ENCODE results near the gene AFF3. TPM values are rescaled to one million over a fixed set of nuclear protein-coding genes. Genes with fewer than 3 reads are reported as not detected.

AFF3 gene
- total and polyA plus RNA-seq, 10 of the 15 experiments (the other 5 are each of a cell fraction or from before 2014, with no cell fraction given): 0.26 to 5.5 (median 3.0) TPM

DNA sequence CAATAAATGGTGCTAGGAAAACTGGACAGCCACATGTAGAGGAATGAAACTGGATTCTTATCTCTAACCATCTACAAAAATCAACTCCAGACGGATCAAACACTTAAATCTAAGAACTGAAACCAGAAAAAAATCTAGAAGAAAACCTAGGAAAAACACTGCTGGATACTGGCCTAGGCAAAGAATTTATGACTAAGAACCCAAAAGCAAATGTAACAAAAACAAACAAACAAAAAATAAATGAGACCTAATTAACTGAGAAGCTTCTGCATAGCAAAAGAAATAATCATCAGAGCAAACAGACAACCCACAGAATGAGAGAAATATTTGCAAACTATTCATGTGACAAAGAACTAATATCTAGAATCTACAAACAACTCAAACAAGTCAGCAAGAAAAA lies 338.5 kb downstream of the AFF3 start:
- no peaks in the 10 kb centered on the region; a peak in 1 of 4 replicates for H3K27me3 ChIP-seq (replicated peaks in 1 of 2; ENCODE audit: control insufficient read depth in 2 of 2, insufficient read depth in 2 of 2, low read length in 1 of 2)
- H3K4me2 ChIP-seq (ENCODE audit: control insufficient read depth, insufficient read depth): no peak overlapping the region
- no peak overlapping the region for H3K9ac ChIP-seq (ENCODE audit: control insufficient read depth, insufficient read depth, low read length)
- POLR2A ChIA-PET: no interaction called here
- FAIRE-seq (no peak), DNase-seq (ENCODE audit: low read depth, low spot score) (no peak), ATAC-seq (no peak)
- BruUV-seq (replicated peaks): no TSS peak
- H4K20me1 ChIP-seq (ENCODE audit: control insufficient read depth, insufficient read depth): no peaks in the 10 kb centered on the region
- no peaks in the 10 kb centered on the region for H3K79me2 ChIP-seq (ENCODE audit: control insufficient read depth, insufficient read depth, low read length)
- no peak overlapping the region for H3K4me3 ChIP-seq
- CTCF ChIA-PET: no interaction called here
- H3K4me1 ChIP-seq (ENCODE audit: control insufficient read depth, insufficient read depth, low read length): no peaks in the 10 kb centered on the region
- H3K36me3 ChIP-seq (ENCODE audit: control insufficient read depth in 2 of 2, insufficient read depth in 2 of 2, low read length in 1 of 2): no peaks in the 10 kb centered on the region
- intact Hi-C loops (cut with micrococcal nuclease; ENCODE audit: unreplicated experiment) (no loop called here), in situ Hi-C loops (cut with MboI) (no loop called here)
- H3K27ac ChIP-seq (ENCODE audit: control insufficient read depth, insufficient read depth): no peak overlapping the region
- TF ChIP-seq BCL11A (IDR thresholded peaks at IDR 0.05; ENCODE audit: low read depth, low read length) (no peak), ZNF384 (IDR thresholded peaks at IDR 0.05; ENCODE audit: borderline replicate concordance, low read depth, low read length) (no peak), RCOR1 (conservative IDR thresholded peaks at IDR 0.05; ENCODE audit: low read depth, low read length) (no peak), WRNIP1 (IDR thresholded peaks at IDR 0.05; ENCODE audit: borderline replicate concordance, low read depth, low read length) (no peak)
- no peaks in the 10 kb centered on the region for H3K9me3 ChIP-seq (replicated peaks; ENCODE audit: control insufficient read depth, insufficient read depth, low read length)
- H2AFZ ChIP-seq (ENCODE audit: control insufficient read depth, low read depth, low read length): no peak overlapping the region
- 0% methylated on average over 1 of the region's 1 CpG for WGBS (ENCODE audit: insufficient coverage, insufficient replicate concordance, low lambda C conversion rate, missing lambda C conversion rate)
- RAD21 ChIA-PET (ENCODE audit: unreplicated experiment): no interaction called here
- SMC1A ChIA-PET (ENCODE audit: uncharacterized antibody, unreplicated experiment): no interaction called here

DNA sequence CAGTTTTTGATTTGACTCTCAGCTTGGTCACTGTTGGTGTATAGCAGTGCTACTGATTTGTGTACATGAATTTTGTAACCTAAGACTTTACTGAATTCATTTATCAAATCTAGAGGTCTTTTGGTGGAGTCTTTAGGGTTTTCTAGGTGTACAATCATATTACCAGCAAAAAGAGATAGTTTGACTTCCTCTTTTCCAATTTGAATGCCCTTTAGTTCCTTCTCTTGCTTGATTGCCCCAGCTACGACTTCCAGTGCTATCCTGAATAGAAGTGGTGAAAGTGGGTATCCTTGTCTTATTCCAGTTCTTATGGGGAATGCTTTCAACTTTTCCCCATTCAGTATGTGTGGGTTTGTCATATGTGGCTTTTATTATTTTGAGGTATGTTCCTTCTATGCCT lies 339.7 kb downstream of the AFF3 start:
- no peak for FAIRE-seq
- no peak overlapping the region for H2AFZ ChIP-seq (ENCODE audit: control insufficient read depth, low read depth, low read length)
- no peaks in the 10 kb centered on the region; a peak in 1 of 4 replicates for H3K27me3 ChIP-seq (replicated peaks in 1 of 2; ENCODE audit: control insufficient read depth in 2 of 2, insufficient read depth in 2 of 2, low read length in 1 of 2)
- no peak for DNase-seq (ENCODE audit: low read depth, low spot score)
- intact Hi-C loops (cut with micrococcal nuclease; ENCODE audit: unreplicated experiment) (no loop called here), in situ Hi-C loops (cut with MboI) (no loop called here)
- SMC1A ChIA-PET (ENCODE audit: uncharacterized antibody, unreplicated experiment): no interaction called here
- RAD21 ChIA-PET (ENCODE audit: unreplicated experiment): no interaction called here
- 0% methylated on average over 1 of the region's 1 CpG for WGBS (ENCODE audit: insufficient coverage, insufficient replicate concordance, low lambda C conversion rate, missing lambda C conversion rate)
- CTCF ChIA-PET: no interaction called here
- POLR2A ChIA-PET: no interaction called here
- no peak overlapping the region for H3K4me2 ChIP-seq (ENCODE audit: control insufficient read depth, insufficient read depth)
- H3K4me1 ChIP-seq (ENCODE audit: control insufficient read depth, insufficient read depth, low read length): no peaks in the 10 kb centered on the region
- H3K4me3 ChIP-seq: no peak overlapping the region
- no peaks in the 10 kb centered on the region for H4K20me1 ChIP-seq (ENCODE audit: control insufficient read depth, insufficient read depth)
- TF ChIP-seq TAF1 (IDR thresholded peaks at IDR 0.05; ENCODE audit: borderline replicate concordance, low read depth, low read length): no peak
- no peak for TF ChIP-seq MTA2 (IDR thresholded peaks at IDR 0.05; ENCODE audit: low read depth)
- TF ChIP-seq, protein P1, sequence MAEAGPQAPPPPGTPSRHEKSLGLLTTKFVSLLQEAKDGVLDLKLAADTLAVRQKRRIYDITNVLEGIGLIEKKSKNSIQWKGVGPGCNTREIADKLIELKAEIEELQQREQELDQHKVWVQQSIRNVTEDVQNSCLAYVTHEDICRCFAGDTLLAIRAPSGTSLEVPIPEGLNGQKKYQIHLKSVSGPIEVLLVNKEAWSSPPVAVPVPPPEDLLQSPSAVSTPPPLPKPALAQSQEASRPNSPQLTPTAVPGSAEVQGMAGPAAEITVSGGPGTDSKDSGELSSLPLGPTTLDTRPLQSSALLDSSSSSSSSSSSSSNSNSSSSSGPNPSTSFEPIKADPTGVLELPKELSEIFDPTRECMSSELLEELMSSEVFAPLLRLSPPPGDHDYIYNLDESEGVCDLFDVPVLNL (IDR thresholded peaks at IDR 0.05; ENCODE audit: low read depth, low read length): no peak
- H3K36me3 ChIP-seq (ENCODE audit: control insufficient read depth in 2 of 2, insufficient read depth in 2 of 2, low read length in 1 of 2): no peaks in the 10 kb centered on the region
- no peaks in the 10 kb centered on the region; the same call in 2 of the 3 replicates for H3K9me3 ChIP-seq (replicated peaks; ENCODE audit: control insufficient read depth, insufficient read depth, low read length)
- H3K79me2 ChIP-seq (ENCODE audit: control insufficient read depth, insufficient read depth, low read length): no peaks in the 10 kb centered on the region
- no peak for ATAC-seq
- BruUV-seq (replicated peaks): no TSS peak
- H3K9ac ChIP-seq (ENCODE audit: control insufficient read depth, insufficient read depth, low read length): no peak overlapping the region
- no peak overlapping the region for H3K27ac ChIP-seq (ENCODE audit: control insufficient read depth, insufficient read depth)

All from GM12878 (cell line).